ENCODE data around the gene PPP2R5B.
A peak's percentile ranks its signal among the peaks of the same experiment; 100 is the strongest.

Gene PPP2R5B

DNA sequence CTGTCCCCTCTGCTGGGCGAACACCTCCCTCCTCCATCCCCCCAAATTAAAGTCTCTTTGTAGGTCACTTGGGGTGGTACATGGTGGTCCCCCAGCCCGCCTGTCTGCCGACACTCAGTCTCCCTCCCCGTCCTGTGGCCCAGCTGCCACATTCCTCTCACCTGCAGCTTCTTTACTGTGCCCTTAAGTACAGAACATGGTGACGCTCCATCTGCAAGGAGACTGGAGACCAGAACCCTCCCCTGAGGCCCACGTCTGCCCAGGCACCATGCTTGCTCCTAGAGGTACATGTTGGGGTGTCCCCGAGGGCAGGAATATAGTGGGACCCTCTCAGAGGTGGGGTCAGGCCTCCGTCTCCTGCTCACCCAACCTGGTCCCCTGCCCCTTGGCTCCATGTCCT, 40.5 kb upstream of the PPP2R5B start:
- Histone ChIP-seq H3K4me3 (ENCODE audit: severe bottlenecking) (no peak overlapping the region), H3K27ac (ENCODE audit: poor library complexity, severe bottlenecking) (no peak overlapping the region), H3K9me3 (ENCODE audit: severe bottlenecking) (no peaks in the 10 kb centered on the region), H3K27me3 (ENCODE audit: insufficient read depth, poor library complexity, severe bottlenecking) (no peaks in the 10 kb centered on the region), H3K4me1 (ENCODE audit: insufficient read depth, poor library complexity, severe bottlenecking) (peaks cover 11% of the 10 kb centered on the region), H3K36me3 (ENCODE audit: low read depth) (no peaks in the 10 kb centered on the region)
- DNase-seq (ENCODE audit: low spot score) (no peak), ATAC-seq (ENCODE audit: low read depth) (no peak)
- no peak for TF ChIP-seq CTCF (IDR thresholded peaks at IDR 0.05; ENCODE audit: poor library complexity, severe bottlenecking)

- Histone ChIP-seq H3K36me3 (ENCODE audit: low read depth) (no peaks in the 10 kb centered on the region), H3K9me3 (ENCODE audit: severe bottlenecking) (no peaks in the 10 kb centered on the region), H3K4me3 (ENCODE audit: severe bottlenecking) (no peak overlapping the region), H3K27ac (ENCODE audit: poor library complexity, severe bottlenecking) (peak overlapping the region; percentile 51), H3K4me1 (ENCODE audit: insufficient read depth, poor library complexity, severe bottlenecking) (peaks cover 11% of the 10 kb centered on the region), H3K27me3 (ENCODE audit: insufficient read depth, poor library complexity, severe bottlenecking) (no peaks in the 10 kb centered on the region)
- DNase-seq (ENCODE audit: low spot score) (no peak), ATAC-seq (ENCODE audit: low read depth) (peak; percentile 77)
- TF ChIP-seq CTCF (IDR thresholded peaks at IDR 0.05; ENCODE audit: poor library complexity, severe bottlenecking) = no peak
Measured at GRCh38 chr11:64885367-64886286, 38.9 kb upstream of the PPP2R5B start.

GRCh38 chr11:64887234-64887756, 37.2 kb upstream of the PPP2R5B start:
- no peak overlapping the region for H3K27ac ChIP-seq (ENCODE audit: poor library complexity, severe bottlenecking)
- no peaks in the 10 kb centered on the region for H3K27me3 ChIP-seq (ENCODE audit: insufficient read depth, poor library complexity, severe bottlenecking)
- peaks cover 11% of the 10 kb centered on the region for H3K4me1 ChIP-seq (ENCODE audit: insufficient read depth, poor library complexity, severe bottlenecking)
- H3K36me3 ChIP-seq (ENCODE audit: low read depth) = no peaks in the 10 kb centered on the region
- no peaks in the 10 kb centered on the region for H3K9me3 ChIP-seq (ENCODE audit: severe bottlenecking)
- TF ChIP-seq CTCF (IDR thresholded peaks at IDR 0.05; ENCODE audit: poor library complexity, severe bottlenecking) = no peak
- DNase-seq (ENCODE audit: low spot score) = no peak
- no peak overlapping the region for H3K4me3 ChIP-seq (ENCODE audit: severe bottlenecking)
- ATAC-seq (ENCODE audit: low read depth) = no peak

- DNase-seq (ENCODE audit: low spot score) (no peak), ATAC-seq (ENCODE audit: low read depth) (peak; percentile 59)
- no peaks in the 10 kb centered on the region for H3K36me3 ChIP-seq (ENCODE audit: low read depth)
- no peak overlapping the region for H3K4me3 ChIP-seq (ENCODE audit: severe bottlenecking)
- no peak overlapping the region for H3K27ac ChIP-seq (ENCODE audit: poor library complexity, severe bottlenecking)
- TF ChIP-seq CTCF (IDR thresholded peaks at IDR 0.05; ENCODE audit: poor library complexity, severe bottlenecking) = peak; percentile 94
- H3K4me1 ChIP-seq (ENCODE audit: insufficient read depth, poor library complexity, severe bottlenecking) = peaks cover 11% of the 10 kb centered on the region
- H3K9me3 ChIP-seq (ENCODE audit: severe bottlenecking) = no peaks in the 10 kb centered on the region
- H3K27me3 ChIP-seq (ENCODE audit: insufficient read depth, poor library complexity, severe bottlenecking) = no peaks in the 10 kb centered on the region
Measured at GRCh38 chr11:64887757-64888405, 36.6 kb upstream of the PPP2R5B start.
